ENCODE data around the gene NOP14. TPM values are rescaled to one million over a fixed set of nuclear protein-coding genes. Genes with fewer than 3 reads are reported as not detected.

The NOP14 gene
- total RNA-seq, 2 experiments from 2014 or later = 21.8 TPM

- ATAC-seq (ENCODE audit: poor library complexity) (peak; percentile 29), DNase-seq (peak in 11 of 14 experiments; percentile 27 to 78 (median 49))
- Mint-ChIP-seq H3K27me3 (no peaks in the 10 kb centered on the region), H3K27ac (peak overlapping the region; percentile 99), H3K9me3 (no peaks in the 10 kb centered on the region), H3K36me3 (ENCODE audit: low read depth) (peaks cover 57% of the 10 kb centered on the region), H3K4me3 (peak overlapping the region; percentile 77), H3K4me1 (ENCODE audit: low read depth) (peaks cover 45% of the 10 kb centered on the region)
- H3K36me3 ChIP-seq (ENCODE audit: insufficient read depth, low read length) = peaks cover 44% of the 10 kb centered on the region
- peaks cover 67% of the 10 kb centered on the region for H3K4me1 ChIP-seq (ENCODE audit: insufficient read depth, low read length)
- ChIA-PET CTCF (interaction anchor here (1.3 to 1.5 kb wide), 2 partner anchors 18 to 20 kb away, joined by 5 to 6 read pairs; no protein-coding TSS in a partner anchor), POLR2A (interaction anchor here (0.6 to 4.1 kb wide), 7 partner anchors 10 to 178 kb away, joined by 3 to 51 read pairs (median 9); partner anchors contain the start of genes GRK4, NOP14 and TNIP2)
- H3K9me3 ChIP-seq (ENCODE audit: control insufficient read depth in 1 of 2, insufficient read depth in 1 of 2, low read length in 2 of 2) = no peaks in the 10 kb centered on the region
- peak overlapping the region; percentile 77 for H3K27ac ChIP-seq (ENCODE audit: low read depth in 1 of 2, low read length in 2 of 2)
- H3K27me3 ChIP-seq (ENCODE audit: control insufficient read depth in 1 of 2, insufficient read depth in 2 of 2, low read length in 2 of 2) = no peaks in the 10 kb centered on the region
- H3K4me3 ChIP-seq (ENCODE audit: low read length) = peak overlapping the region; percentile 68
- intact Hi-C loops (cut with DNase I, micrococcal nuclease) = loop anchor here (1.0 to 10.0 kb wide), 6 partner anchors 29 to 669 kb away; partner anchors contain the start of genes ADD1 (in 1 of the 2), FAM193A (in 1 of the 2), GRK4 (in 1 of the 2) and MXD4 (in 1 of the 2)
- no peak for TF ChIP-seq CTCF (IDR thresholded peaks at IDR 0.05)
These were observed 29.0 kb downstream of the NOP14 start for GRCh38 chr4:2934077-2934812.

DNA sequence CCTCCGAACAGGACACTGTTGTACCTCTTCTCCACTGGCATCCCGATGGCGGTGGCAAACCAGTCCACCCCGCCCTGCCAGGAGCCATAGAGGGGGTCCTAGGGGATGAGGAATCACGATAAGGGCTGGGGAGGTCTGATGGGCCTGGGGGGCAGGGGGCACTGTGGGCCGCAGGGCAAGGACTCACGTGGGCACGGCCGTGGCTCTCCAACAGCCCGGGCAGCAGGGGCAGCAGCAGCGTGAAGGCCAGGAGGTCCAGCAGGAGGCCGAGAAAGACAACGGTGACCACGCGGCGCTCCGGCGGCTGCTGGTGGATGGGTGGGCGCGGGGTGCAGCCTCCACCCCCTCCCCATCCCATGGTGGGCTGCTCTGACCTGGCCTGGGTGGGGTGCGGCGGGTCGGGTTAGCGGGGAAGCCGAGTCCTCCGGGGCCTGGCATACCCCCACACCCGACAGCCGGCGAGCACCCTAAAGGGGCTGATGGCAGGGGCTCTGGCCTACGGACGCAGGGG, 29.6 kb downstream of the NOP14 start:
- peak overlapping the region; percentile 99 for H3K27ac Mint-ChIP-seq
- ChIA-PET CTCF (no interaction called here), POLR2A (no interaction called here)
- no peak for TF ChIP-seq CTCF (IDR thresholded peaks at IDR 0.05)
- peaks cover 44% of the 10 kb centered on the region for H3K36me3 ChIP-seq (ENCODE audit: insufficient read depth, low read length)
- H3K4me1 ChIP-seq (ENCODE audit: insufficient read depth, low read length) = peaks cover 67% of the 10 kb centered on the region
- no peak for ATAC-seq (ENCODE audit: poor library complexity)
- no peaks in the 10 kb centered on the region for H3K9me3 Mint-ChIP-seq
- H3K4me3 ChIP-seq (ENCODE audit: low read length) = peak overlapping the region; percentile 68
- DNase-seq = peak in 1 of 14 experiments; percentile 51
- H3K4me3 Mint-ChIP-seq = peak overlapping the region; percentile 96
- H3K27me3 ChIP-seq (ENCODE audit: control insufficient read depth in 1 of 2, insufficient read depth in 2 of 2, low read length in 2 of 2) = no peaks in the 10 kb centered on the region
- intact Hi-C loops (cut with DNase I, micrococcal nuclease) = loop anchor here (1.0 to 10.0 kb wide), 6 partner anchors 30 to 669 kb away; partner anchors contain the start of genes ADD1 (in 1 of the 2), FAM193A (in 1 of the 2), GRK4 (in 1 of the 2) and MXD4 (in 1 of the 2)
- H3K27me3 Mint-ChIP-seq = no peaks in the 10 kb centered on the region
- peak overlapping the region; percentile 77 for H3K27ac ChIP-seq (ENCODE audit: low read depth in 1 of 2, low read length in 2 of 2)
- peaks cover 57% of the 10 kb centered on the region for H3K36me3 Mint-ChIP-seq (ENCODE audit: low read depth)
- no peaks in the 10 kb centered on the region for H3K9me3 ChIP-seq (ENCODE audit: control insufficient read depth in 1 of 2, insufficient read depth in 1 of 2, low read length in 2 of 2)
- H3K4me1 Mint-ChIP-seq (ENCODE audit: low read depth) = peaks cover 45% of the 10 kb centered on the region

DNA sequence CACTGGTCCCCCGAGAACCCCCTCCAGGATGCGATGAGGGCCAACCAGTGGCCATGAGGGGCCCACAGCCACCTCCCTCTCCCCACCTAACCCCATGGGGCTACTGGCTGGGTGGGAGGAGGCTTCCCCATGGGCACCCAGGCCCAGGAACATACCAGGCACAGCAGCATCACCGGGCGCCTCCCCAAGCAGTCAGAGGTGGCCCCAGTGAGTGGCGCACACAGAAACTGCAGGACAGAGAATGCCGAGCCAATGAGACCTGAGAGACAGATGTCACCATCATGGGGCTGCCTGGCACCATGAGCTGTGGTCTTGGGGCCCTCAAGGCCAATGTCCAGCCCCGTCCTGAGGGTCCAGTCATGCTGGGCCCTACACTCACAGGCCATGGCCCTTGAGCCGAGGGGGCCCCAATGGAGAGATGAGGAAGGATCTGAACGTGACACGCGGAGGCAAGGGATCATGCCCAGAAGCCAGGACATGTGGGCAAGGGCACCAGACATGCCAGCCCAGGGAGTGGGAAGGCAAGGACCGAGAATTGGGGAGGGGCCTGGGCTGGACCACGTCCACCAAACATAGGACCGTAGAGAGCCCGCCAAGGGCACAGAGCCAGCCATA, 30.1 kb downstream of the NOP14 start:
- intact Hi-C loops (cut with DNase I, micrococcal nuclease) = loop anchor here in 1 of 2 experiments (10.0 kb wide), 1 partner anchor 668 kb away; the partner anchor contains the start of gene MXD4
- Histone ChIP-seq H3K27me3 (ENCODE audit: control insufficient read depth in 1 of 2, insufficient read depth in 2 of 2, low read length in 2 of 2) (no peaks in the 10 kb centered on the region), H3K4me3 (ENCODE audit: low read length) (peak overlapping the region; percentile 68), H3K36me3 (ENCODE audit: insufficient read depth, low read length) (peaks cover 46% of the 10 kb centered on the region), H3K9me3 (ENCODE audit: control insufficient read depth in 1 of 2, insufficient read depth in 1 of 2, low read length in 2 of 2) (no peaks in the 10 kb centered on the region), H3K27ac (ENCODE audit: low read depth in 1 of 2, low read length in 2 of 2) (peak overlapping the region; percentile 77), H3K4me1 (ENCODE audit: insufficient read depth, low read length) (peaks cover 67% of the 10 kb centered on the region)
- Mint-ChIP-seq H3K9me3 (no peaks in the 10 kb centered on the region), H3K36me3 (ENCODE audit: low read depth) (peaks cover 62% of the 10 kb centered on the region), H3K4me3 (peak overlapping the region; percentile 96), H3K27ac (peak overlapping the region; percentile 99), H3K27me3 (no peaks in the 10 kb centered on the region), H3K4me1 (ENCODE audit: low read depth) (peaks cover 45% of the 10 kb centered on the region)
- peak in 4 of 14 experiments; percentile 33 to 57 (median 50) for DNase-seq
- no peak for TF ChIP-seq CTCF (IDR thresholded peaks at IDR 0.05)
- ChIA-PET POLR2A (interaction anchor here (1.7 kb wide), 1 partner anchor 30 kb away, joined by 4 read pairs; the partner anchor contains the start of genes GRK4 and NOP14), CTCF (no interaction called here)
- ATAC-seq (ENCODE audit: poor library complexity) = no peak

All from CD4-positive, alpha-beta T cell (primary cell).